HepG2 (cell line): Measurements from ENCODE around the gene SELENOI. TPM values are rescaled to one million over a fixed set of nuclear protein-coding genes. Genes with fewer than 3 reads are reported as not detected.

ENCODE experiments used
- ATAC-seq: fragments of 200-7000 bp; cut with Tn5 transposase; 3 replicates; pipeline ENCODE4 v1.9.1; 2020; ENCODE audit warnings: mild to moderate bottlenecking, moderate library complexity
- BruUV-seq: library from RNA; stranded (reverse); fragments of 400-500 nt; replicated peaks from 2 replicates; lab custom pipeline; 2021; lab: Mats Ljungman, UMichigan
- CTCF ChIA-PET: fragments of 300-600 bp; formaldehyde crosslinking; extraction: SDS; loops from one replicate; lab custom pipeline; 2021; ENCODE audit warnings: low total read pairs, inconsistent platforms, low intra/inter-chr PET ratio; lab: Yijun Ruan, JAX
- POLR2A ChIA-PET: fragments of 350-600 bp; sonication (Branson Sonifier 250); formaldehyde crosslinking; loops from one replicate; lab custom pipeline; 2020; ENCODE audit warnings: antibody characterized with exemption, inconsistent platforms; lab: Yijun Ruan, JAX
- DNase-seq: peaks from one replicate; pipeline ENCODE4 v3.0.0-alpha.2; 2015; ENCODE audit warnings: low spot score
- FAIRE-seq: peaks from 3 replicates; lab custom pipeline; 2011; peaks lifted over from hg19 to GRCh38; lab: Jason Lieb, UNC
- H2AFZ ChIP-seq: one replicate; pipeline ENCODE4 v1.6.1; 2011; ENCODE audit warnings: low read length, inconsistent platforms
- H3K27ac ChIP-seq: fragments of 300-600 bp; 3 replicates; pipeline ENCODE4 v1.8.0; 2011; ENCODE audit warnings: mixed run types, mild to moderate bottlenecking, mixed read lengths, low read length, inconsistent platforms; ENCODE audit not compliant: insufficient read depth; ENCODE audit errors: extremely low read length
- H3K27me3 ChIP-seq, 2 experiments: fragments of 200-600 bp in 1 of 2; 2 replicates in 1 of 2; 3 replicates in 1 of 2; pipeline versions ENCODE4 v1.6.0 to v1.8.0; 2011; ENCODE audit warnings: low read length in 2 of 2, mild to moderate bottlenecking in 2 of 2, moderate library complexity in 2 of 2, inconsistent platforms in 1 of 2; ENCODE audit not compliant: insufficient read depth in 2 of 2, control insufficient read depth in 1 of 2
- H3K36me3 ChIP-seq, 2 experiments: fragments of 200-600 bp in 1 of 2; replicated peaks in 1 of 2; 2 replicates in 1 of 2; 3 replicates in 1 of 2; pipeline versions ENCODE4 v1.5.1 to v1.8.0; 2011; ENCODE audit warnings: low read length in 2 of 2, inconsistent platforms in 1 of 2; ENCODE audit not compliant: insufficient read depth in 2 of 2, control insufficient read depth in 1 of 2
- H3K4me1 ChIP-seq: 2 replicates; pipeline ENCODE4 v1.5.1; 2012; ENCODE audit warnings: low read length, inconsistent platforms; ENCODE audit not compliant: insufficient read depth
- H3K4me2 ChIP-seq: 2 replicates; pipeline ENCODE4 v1.6.0; 2011; ENCODE audit warnings: low read depth, low read length, inconsistent platforms
- H3K4me3 ChIP-seq, 3 experiments: fragments of 200-600 bp in 1 of 3; sonication (generic), shearing (Covaris generic) in 1 of 3; replicated peaks in 1 of 3; 2 replicates each; pipeline ENCODE4 v1.5.1; 2011 to 2016; ENCODE audit warnings: low read length in 3 of 3, inconsistent platforms in 2 of 3, low read depth in 2 of 3, mild to moderate bottlenecking in 2 of 3, control low read depth in 1 of 3, mixed read lengths in 1 of 3; ENCODE audit not compliant: insufficient read depth in 1 of 3
- H3K79me2 ChIP-seq: one replicate; pipeline ENCODE4 v1.6.1; 2011; ENCODE audit warnings: low read length, inconsistent platforms; ENCODE audit not compliant: insufficient read depth
- H3K9ac ChIP-seq: 2 replicates; pipeline ENCODE4 v1.6.0; 2011; ENCODE audit warnings: mild to moderate bottlenecking, low read depth, low read length, inconsistent platforms; ENCODE audit not compliant: insufficient read depth
- H3K9me3 ChIP-seq: 2 replicates; pipeline ENCODE4 v1.5.1; 2012; ENCODE audit warnings: mild to moderate bottlenecking, low read length
- H4K20me1 ChIP-seq: 2 replicates; pipeline ENCODE4 v1.6.0; 2011; ENCODE audit warnings: inconsistent platforms, mild to moderate bottlenecking, low read length, moderate library complexity; ENCODE audit not compliant: insufficient read depth
- CREB1 ChIP-seq, 2 experiments: fragments of 450-650 bp in 1 of 2; IDR thresholded peaks; 2 replicates each; pipeline ENCODE4 v1.6.1; 2016 to 2017; ENCODE audit warnings: control low read depth in 1 of 2, mild to moderate bottlenecking in 1 of 2, missing compliant biosample characterization in 1 of 2, missing genetic modification characterization in 1 of 2
- DMAP1 ChIP-seq: IDR thresholded peaks from 2 replicates; pipeline ENCODE4 v1.6.1; 2016
- FOXK1 ChIP-seq: sonication (generic); formaldehyde crosslinking; IDR thresholded peaks from 2 replicates; pipeline ENCODE4 v1.4.0; 2020; ENCODE audit warnings: low read depth, missing genetic modification reagents, borderline replicate concordance
- GZF1 ChIP-seq: sonication (generic); formaldehyde crosslinking; IDR thresholded peaks from 2 replicates; pipeline ENCODE4 v1.5.1; 2020; ENCODE audit warnings: mild to moderate bottlenecking, missing genetic modification reagents
- HNF4A ChIP-seq: sonication (generic); formaldehyde crosslinking; IDR thresholded peaks from 2 replicates; pipeline ENCODE4 v1.4.0; 2020; ENCODE audit warnings: missing genetic modification reagents
- HNF4G ChIP-seq, 2 experiments: sonication (generic) in 1 of 2; formaldehyde crosslinking in 1 of 2; IDR thresholded peaks; 2 replicates each; pipeline versions ENCODE4 v1.4.0 to v1.6.1; 2011 to 2020; ENCODE audit warnings: borderline replicate concordance in 2 of 2, low read depth in 2 of 2, mild to moderate bottlenecking in 2 of 2, low read length in 1 of 2, missing genetic modification reagents in 1 of 2, moderate library complexity in 1 of 2
- HNRNPH1 ChIP-seq: fragments of 200-400 bp; formaldehyde crosslinking; optimal IDR thresholded peaks from 2 replicates; pipeline ENCODE3; 2017; ENCODE audit warnings: mild to moderate bottlenecking, low read depth, low read length
- MAFF ChIP-seq: IDR thresholded peaks from 2 replicates; pipeline ENCODE4 v1.6.1; 2011; ENCODE audit warnings: low read depth, low read length, improper control_type of control experiment
- MAFK ChIP-seq, 2 experiments: IDR thresholded peaks in 1 of 2; conservative IDR thresholded peaks in 1 of 2; 2 replicates each; pipeline ENCODE4 v1.6.1; 2011; ENCODE audit warnings: improper control_type of control experiment in 2 of 2, low read length in 2 of 2
- REL ChIP-seq: sonication (generic); formaldehyde crosslinking; conservative IDR thresholded peaks from 2 replicates; pipeline ENCODE4 v1.8.0; 2022; ENCODE audit warnings: mild to moderate bottlenecking, missing genetic modification reagents, moderate library complexity
- SAP130 ChIP-seq: IDR thresholded peaks from 2 replicates; pipeline ENCODE4 v1.6.1; 2016; ENCODE audit warnings: low read depth
- ZFP41 ChIP-seq: sonication (generic); formaldehyde crosslinking; IDR thresholded peaks from 2 replicates; pipeline ENCODE4 v1.4.0; 2020; ENCODE audit warnings: mild to moderate bottlenecking, missing genetic modification reagents, borderline replicate concordance
- ZFY ChIP-seq: sonication (generic); formaldehyde crosslinking; IDR thresholded peaks from 2 replicates; pipeline ENCODE4 v1.4.0; 2020; ENCODE audit warnings: missing genetic modification reagents
- ZNF337 ChIP-seq: sonication (generic); formaldehyde crosslinking; IDR thresholded peaks from 2 replicates; pipeline ENCODE4 v1.5.1; 2020; ENCODE audit warnings: missing genetic modification reagents, low read depth, mild to moderate bottlenecking, borderline replicate concordance
- ZNF552 ChIP-seq: sonication (generic); formaldehyde crosslinking; IDR thresholded peaks from 2 replicates; pipeline ENCODE4 v1.9.0; 2022; ENCODE audit warnings: missing genetic modification reagents, mild to moderate bottlenecking, borderline replicate concordance
- ZNF660 ChIP-seq: sonication (generic); formaldehyde crosslinking; IDR thresholded peaks from 2 replicates; pipeline ENCODE4 v1.5.1; 2020; ENCODE audit warnings: mild to moderate bottlenecking, low read depth, missing genetic modification reagents, borderline replicate concordance
- ZNF709 ChIP-seq: sonication (generic); formaldehyde crosslinking; IDR thresholded peaks from 2 replicates; pipeline ENCODE4 v1.5.0; 2020; ENCODE audit warnings: mild to moderate bottlenecking, missing genetic modification reagents
- ZNF772 ChIP-seq: sonication (generic); formaldehyde crosslinking; IDR thresholded peaks from 2 replicates; pipeline ENCODE4 v1.5.0; 2020; ENCODE audit warnings: mild to moderate bottlenecking, missing genetic modification reagents
- ZNF878 ChIP-seq: sonication (generic); formaldehyde crosslinking; IDR thresholded peaks from 2 replicates; pipeline ENCODE4 v1.8.1; 2023; ENCODE audit warnings: mild to moderate bottlenecking, missing genetic modification reagents, moderate library complexity
- WGBS: methylation state at CpG from one replicate; pipeline ENCODE4 v1.1.6; 2017; ENCODE audit warnings: low lambda C conversion rate; 5-methylcytosine and 5-hydroxymethylcytosine counted together
- in situ Hi-C: cut with HindIII; loops from 2 replicates; pipeline ENCODE4 v1.10.0; 2017; ENCODE audit warnings: low pct_unique_long_range_greater_than_20kb; ENCODE audit not compliant: extremely low pct_ligation_motif_present
- intact Hi-C: fragments of 100-400 bp; cut with micrococcal nuclease; formaldehyde crosslinking; loops from one replicate; pipeline ENCODE4 v1.10.0; 2022; ENCODE audit not compliant: unreplicated experiment
- polyA plus RNA-seq, 8 experiments: library from polyadenylated mRNA; depleted of rRNA in 3 of 8; stranded (reverse) in 7 of 8; unstranded in 1 of 8; fragments of >200 nt; fragmentation: Illumina TruSeq in 4 of 8; extraction: Trizol in 4 of 8; gene quantifications; 2 replicates each; pipeline versions ENCODE4 v1.2.1 to v1.2.3, GENCODE V29; 2011 to 2016; ENCODE audit warnings: low read depth in 4 of 8, missing spikeins in 1 of 8, mixed read lengths in 1 of 8; ENCODE audit not compliant: insufficient read depth in 1 of 8
- total RNA-seq, 5 experiments: library from RNA; depleted of rRNA; stranded (reverse); fragments of >200 nt; fragmentation: Illumina TruSeq; extraction: Trizol; gene quantifications; 2 replicates each; pipeline ENCODE4 v1.2.3, GENCODE V29; 2016; ENCODE audit warnings: low read depth in 1 of 5
- TF ChIP-seq, protein P1 (sequence below): sonication (generic); formaldehyde crosslinking; IDR thresholded peaks from 2 replicates; pipeline ENCODE4 v1.8.0; 2022; ENCODE audit warnings: missing genetic modification reagents, mild to moderate bottlenecking, inconsistent platforms, borderline replicate concordance
- TF ChIP-seq, protein P2 (sequence below): sonication (generic); formaldehyde crosslinking; IDR thresholded peaks from 2 replicates; pipeline ENCODE4 v1.9.0; 2022; ENCODE audit warnings: low read depth, missing genetic modification reagents

Gene SELENOI
- total and polyA plus RNA-seq, 2 of the 13 experiments (the other 11 are each of a cell fraction or from before 2014, with no cell fraction given) = 27.7 to 60.3 TPM

- TF ChIP-seq ZNF552 = no peak
Observed at GRCh38 chr2:26359886-26360473, 14.0 kb downstream of the SELENOI start (continued).

GRCh38 chr2:26363323-26363722 lies 17.4 kb downstream of the SELENOI start:
- Histone ChIP-seq H3K27ac (peak overlapping the region; percentile 13), H3K9me3 (no peaks in the 10 kb centered on the region), H3K79me2 (peaks cover 58% of the 10 kb centered on the region), H3K27me3 (no peaks in the 10 kb centered on the region), H3K4me2 (no peak overlapping the region), H3K4me1 (peaks cover 32% of the 10 kb centered on the region), H3K9ac (no peak overlapping the region), H2AFZ (no peak overlapping the region), H3K4me3 (no peak overlapping the region), H4K20me1 (peaks cover 36% of the 10 kb centered on the region), H3K36me3 (peaks cover 7 to 32% of the 10 kb centered on the region in 2 experiments)
- ATAC-seq (peak; percentile 82), DNase-seq (peak; percentile 64), FAIRE-seq (no peak)
- BruUV-seq = no TSS peak
- 80% methylated on average over 4 of the region's 4 CpGs for WGBS
- ChIA-PET POLR2A (interaction anchor here (0.8 kb wide), 1 partner anchor 18 kb away, joined by 4 read pairs; the partner anchor contains the start of gene SELENOI), CTCF (no interaction called here)
- in situ Hi-C loops = no loop called here
- intact Hi-C loops = no loop called here
- TF ChIP-seq ZNF337 (CRISPR knock-in tag) = no peak
- no peak for TF ChIP-seq ZFY
- no peak for TF ChIP-seq FOXK1
- no peak for TF ChIP-seq ZNF660 (CRISPR knock-in tag)
- 0 out of 2 replicates have a peak, but pooled peaks have one; percentile 19 for TF ChIP-seq HNF4G (IDR thresholded peaks at IDR 0.05; ENCODE audit: borderline replicate concordance, low read depth, low read length)
- no peak for TF ChIP-seq HNF4G (CRISPR knock-in tag; IDR thresholded peaks at IDR 0.05; ENCODE audit: borderline replicate concordance, low read depth)
- TF ChIP-seq SAP130 (CRISPR knock-in tag) = no peak
- no peak for TF ChIP-seq REL (CRISPR knock-in tag)
- TF ChIP-seq, protein P1, sequence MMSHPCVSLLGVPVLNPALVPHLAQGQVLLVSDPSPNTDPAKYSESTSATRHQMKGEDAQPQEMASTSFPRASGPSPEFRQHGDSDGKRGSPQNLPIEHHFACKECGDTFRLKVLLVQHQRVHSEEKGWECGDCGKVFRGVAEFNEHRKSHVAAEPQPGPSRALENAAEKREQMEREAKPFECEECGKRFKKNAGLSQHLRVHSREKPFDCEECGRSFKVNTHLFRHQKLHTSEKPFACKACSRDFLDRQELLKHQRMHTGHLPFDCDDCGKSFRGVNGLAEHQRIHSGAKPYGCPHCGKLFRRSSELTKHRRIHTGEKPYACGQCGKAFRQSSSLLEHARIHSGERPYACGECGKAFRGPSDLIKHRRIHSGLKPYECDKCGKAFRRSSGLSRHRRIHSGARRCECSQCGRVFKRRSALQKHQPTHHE (CRISPR knock-in tag) = no peak
- 0 out of 2 replicates have a peak, but pooled peaks have one; percentile 14 for TF ChIP-seq HNF4A (CRISPR knock-in tag)
- TF ChIP-seq ZNF878 (CRISPR knock-in tag) = no peak
- TF ChIP-seq GZF1 = no peak
- no peak for TF ChIP-seq ZNF709 (CRISPR knock-in tag)
- no peak for TF ChIP-seq ZNF772 (CRISPR knock-in tag)
- TF ChIP-seq ZFP41 = no peak
- TF ChIP-seq MAFF = peak; percentile 100
- TF ChIP-seq CREB1 (IDR thresholded peaks at IDR 0.05) = no peak
- no peak for TF ChIP-seq CREB1 (CRISPR knock-in tag; IDR thresholded peaks at IDR 0.05)
- TF ChIP-seq MAFK (conservative IDR thresholded peaks at IDR 0.05 in 1 of 2, IDR thresholded peaks at IDR 0.05 in 1 of 2; ENCODE audit: low read length in 2 of 2) = peak; percentile 99
- TF ChIP-seq HNRNPH1 = no peak
- TF ChIP-seq, protein P2, sequence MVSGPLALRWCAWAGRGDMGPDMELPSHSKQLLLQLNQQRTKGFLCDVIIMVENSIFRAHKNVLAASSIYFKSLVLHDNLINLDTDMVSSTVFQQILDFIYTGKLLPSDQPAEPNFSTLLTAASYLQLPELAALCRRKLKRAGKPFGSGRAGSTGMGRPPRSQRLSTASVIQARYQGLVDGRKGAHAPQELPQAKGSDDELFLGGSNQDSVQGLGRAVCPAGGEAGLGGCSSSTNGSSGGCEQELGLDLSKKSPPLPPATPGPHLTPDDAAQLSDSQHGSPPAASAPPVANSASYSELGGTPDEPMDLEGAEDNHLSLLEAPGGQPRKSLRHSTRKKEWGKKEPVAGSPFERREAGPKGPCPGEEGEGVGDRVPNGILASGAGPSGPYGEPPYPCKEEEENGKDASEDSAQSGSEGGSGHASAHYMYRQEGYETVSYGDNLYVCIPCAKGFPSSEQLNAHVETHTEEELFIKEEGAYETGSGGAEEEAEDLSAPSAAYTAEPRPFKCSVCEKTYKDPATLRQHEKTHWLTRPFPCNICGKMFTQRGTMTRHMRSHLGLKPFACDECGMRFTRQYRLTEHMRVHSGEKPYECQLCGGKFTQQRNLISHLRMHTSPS (CRISPR knock-in tag) = no peak
- no peak for TF ChIP-seq DMAP1 (CRISPR knock-in tag)
